A673 (cell line): ENCODE data around the gene ZNF770. TPM values are rescaled to one million over a fixed set of nuclear protein-coding genes. Genes with fewer than 3 reads are reported as not detected.
A peak's percentile ranks its signal among the peaks of the same experiment; 100 is the strongest.

Source experiments
- BruUV-seq: library from RNA; stranded (reverse); fragments of 400-500 nt; replicated peaks from 2 replicates; lab custom pipeline; 2021; lab: Mats Ljungman, UMichigan
- CTCF ChIA-PET: fragments of 300-600 bp; sonication (Branson Sonifier 250); formaldehyde crosslinking; loops from one replicate; lab custom pipeline; 2022; ENCODE audit warnings: antibody characterized with exemption; lab: Charles Lee
- POLR2A ChIA-PET: fragments of 300-600 bp; sonication (Branson Sonifier 250); formaldehyde crosslinking; loops from one replicate; lab custom pipeline; 2022; ENCODE audit warnings: antibody characterized with exemption; ENCODE audit not compliant: low non-redundant PET; lab: Charles Lee
- DNase-seq: peaks from one replicate; pipeline ENCODE4 v3.0.0-alpha.2; 2015; ENCODE audit warnings: low spot score
- H3K27ac ChIP-seq: fragments of 200-600 bp; sonication (generic); 2 replicates; pipeline ENCODE4 v1.5.1; 2016; ENCODE audit warnings: mixed run types, low read depth, mild to moderate bottlenecking, mixed read lengths, antibody characterized with exemption, low read length; ENCODE audit not compliant: poor library complexity, severe bottlenecking
- H3K27me3 ChIP-seq: fragments of 200-600 bp; sonication (generic); replicated peaks from 2 replicates; pipeline ENCODE4 v1.6.1; 2017; ENCODE audit warnings: mixed run types, low read depth, mild to moderate bottlenecking, mixed read lengths, antibody characterized with exemption, low read length; ENCODE audit not compliant: insufficient read depth, poor library complexity
- H3K36me3 ChIP-seq: fragments of 200-600 bp; sonication (generic); 2 replicates; pipeline ENCODE4 v1.6.1; 2016; ENCODE audit warnings: mixed run types, mild to moderate bottlenecking, mixed read lengths, antibody characterized with exemption, low read length; ENCODE audit not compliant: insufficient read depth, poor library complexity, severe bottlenecking
- H3K4me1 ChIP-seq: fragments of 200-600 bp; sonication (generic); 2 replicates; pipeline ENCODE4 v1.6.1; 2017; ENCODE audit warnings: mixed run types, mild to moderate bottlenecking, mixed read lengths, antibody characterized with exemption, low read length; ENCODE audit not compliant: insufficient read depth, poor library complexity, severe bottlenecking
- H3K4me3 ChIP-seq: fragments of 200-600 bp; sonication (generic); 2 replicates; pipeline ENCODE4 v1.5.1; 2016; ENCODE audit warnings: low read depth, mixed run types, mild to moderate bottlenecking, mixed read lengths, low read length; ENCODE audit not compliant: poor library complexity, severe bottlenecking
- H3K9me3 ChIP-seq: fragments of 200-600 bp; sonication (generic); 2 replicates; pipeline ENCODE4 v1.6.1; 2016; ENCODE audit warnings: mixed run types, low read depth, mild to moderate bottlenecking, mixed read lengths, antibody characterized with exemption, low read length; ENCODE audit not compliant: poor library complexity, severe bottlenecking
- CTCF ChIP-seq: fragments of 300-800, 200-600 bp; sonication (generic); conservative IDR thresholded peaks from 2 replicates; pipeline ENCODE4 v1.5.1; 2017; ENCODE audit warnings: low read depth, mild to moderate bottlenecking, antibody characterized with exemption, low read length, moderate library complexity, mixed read lengths
- EZH2 ChIP-seq: fragments of 200-600 bp; sonication (generic); IDR thresholded peaks from 2 replicates; pipeline ENCODE4 v1.6.1; 2017; ENCODE audit warnings: borderline replicate concordance, low read depth, mild to moderate bottlenecking, mixed read lengths, antibody characterized with exemption, low read length; ENCODE audit not compliant: poor library complexity, severe bottlenecking
- intact Hi-C: fragments of 100-400 bp; cut with micrococcal nuclease; formaldehyde crosslinking; loops from one replicate; pipeline ENCODE4 v1.10.0; 2022; ENCODE audit not compliant: unreplicated experiment
- total RNA-seq: library from RNA; stranded (reverse); gene quantifications from 2 replicates; pipeline ENCODE4 v1.2.3, GENCODE V29; 2021

Gene ZNF770
- total RNA-seq, 1 experiment from 2014 or later, result 52.1 TPM

DNA sequence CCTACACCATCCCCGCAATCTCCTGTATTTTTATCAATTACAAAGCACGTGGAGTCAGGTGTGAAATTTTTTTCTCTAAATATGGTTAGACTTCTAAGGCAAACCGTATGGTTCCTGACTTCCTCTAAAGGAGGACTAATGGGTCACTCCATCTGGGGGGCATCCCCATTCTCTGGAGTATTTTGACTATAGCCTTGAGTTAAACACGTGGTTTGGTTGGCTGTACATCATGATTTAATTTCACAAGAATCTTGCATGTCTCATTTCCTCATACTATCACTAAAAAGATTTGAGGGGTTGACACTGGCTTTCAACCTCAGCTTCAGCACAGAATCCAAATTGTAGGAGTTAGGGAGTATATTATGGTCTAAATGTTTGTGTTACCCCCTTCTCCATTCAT lies 25.3 kb upstream of the ZNF770 start:
- ChIA-PET CTCF (no interaction called here), POLR2A (no interaction called here)
- Histone ChIP-seq H3K27ac (no peak overlapping the region), H3K27me3 (no peaks in the 10 kb centered on the region), H3K36me3 (no peaks in the 10 kb centered on the region), H3K4me3 (no peak overlapping the region), H3K9me3 (no peaks in the 10 kb centered on the region), H3K4me1 (no peaks in the 10 kb centered on the region)
- TF ChIP-seq EZH2 (no peak), CTCF (no peak)
- intact Hi-C loops, result no loop called here
- no peak for DNase-seq
- no TSS peak for BruUV-seq

- ChIA-PET CTCF (no interaction called here), POLR2A (no interaction called here)
- Histone ChIP-seq H3K27ac (peak overlapping the region; percentile 70), H3K9me3 (no peaks in the 10 kb centered on the region), H3K4me1 (peaks cover 4% of the 10 kb centered on the region), H3K36me3 (no peaks in the 10 kb centered on the region), H3K27me3 (no peaks in the 10 kb centered on the region), H3K4me3 (no peak overlapping the region)
- intact Hi-C loops, result no loop called here
- TF ChIP-seq CTCF (no peak), EZH2 (no peak)
- BruUV-seq, result no TSS peak
- DNase-seq, result peak; percentile 51
Observed at GRCh38 chr15:35007397-35007796, 19.3 kb upstream of the ZNF770 start.

- Histone ChIP-seq H3K27me3 (no peaks in the 10 kb centered on the region), H3K36me3 (no peaks in the 10 kb centered on the region), H3K4me1 (peaks cover 4% of the 10 kb centered on the region), H3K27ac (peak overlapping the region; percentile 70), H3K4me3 (no peak overlapping the region), H3K9me3 (no peaks in the 10 kb centered on the region)
- intact Hi-C loops, result no loop called here
- DNase-seq, result no peak
- ChIA-PET CTCF (interaction anchor here (0.6 kb wide), 1 partner anchor 53 kb away, joined by 4 read pairs; no protein-coding TSS in a partner anchor), POLR2A (no interaction called here)
- TF ChIP-seq EZH2 (no peak), CTCF (no peak)
- no TSS peak for BruUV-seq
Observed at GRCh38 chr15:35005933-35006332, 17.8 kb upstream of the ZNF770 start.
